ENCODE measurements around the gene RPUSD2. TPM values are rescaled to one million over a fixed set of nuclear protein-coding genes. Genes with fewer than 3 reads are reported as not detected.

The RPUSD2 gene
- total RNA-seq, 2 donors from 2014 or later, result 3.1 to 7.3 TPM

GRCh38 chr15:40533763-40534364 lies 35.2 kb upstream of the RPUSD2 start:
- Histone ChIP-seq H3K4me3 (no peak overlapping the region), H3K4me1 (no peaks in the 10 kb centered on the region), H3K27ac (no peak overlapping the region), H3K36me3 (replicated peaks in 1 of 2; ENCODE audit: insufficient read depth in 1 of 2, low read depth in 2 of 2) (no peaks in the 10 kb centered on the region), H3K27me3 (no peaks in the 10 kb centered on the region), H3K9me3 (no peaks in the 10 kb centered on the region)
- ATAC-seq, result no peak
- intact Hi-C loops (cut with DNase I), result no loop called here
- no peak for DNase-seq
- 81 to 93% methylated on average over 4 of the region's 4 CpGs for WGBS, 2 donors
- TF ChIP-seq POLR2A (IDR thresholded peaks at IDR 0.05), result no peak

DNA sequence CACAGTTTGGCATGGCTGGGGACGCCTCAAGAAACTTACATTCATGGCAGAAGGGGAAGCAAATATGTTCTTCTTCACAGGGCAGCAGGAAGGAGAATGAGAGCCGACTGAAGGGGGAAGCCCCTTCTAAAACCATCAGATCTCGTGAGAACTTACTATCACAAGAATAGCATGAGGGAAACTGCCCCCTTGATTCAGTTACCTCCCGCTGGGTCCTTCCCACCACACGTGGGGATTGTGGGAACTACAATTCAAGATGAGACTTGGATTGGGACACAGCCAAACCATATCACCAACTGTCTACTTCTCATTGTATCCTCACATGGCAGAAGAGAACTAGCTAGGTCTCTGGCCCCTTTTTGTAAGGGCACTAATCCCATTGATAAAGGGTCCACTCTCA lies 34.7 kb upstream of the RPUSD2 start:
- Histone ChIP-seq H3K9me3 (no peaks in the 10 kb centered on the region), H3K4me3 (no peak overlapping the region), H3K27me3 (no peaks in the 10 kb centered on the region), H3K36me3 (replicated peaks in 1 of 2; ENCODE audit: insufficient read depth in 1 of 2, low read depth in 2 of 2) (no peaks in the 10 kb centered on the region), H3K27ac (no peak overlapping the region), H3K4me1 (no peaks in the 10 kb centered on the region)
- ATAC-seq (no peak), DNase-seq (no peak)
- intact Hi-C loops (cut with DNase I), result no loop called here
- WGBS, 2 donors, result 53 to 71% methylated on average over 5 of the region's 5 CpGs
- no peak for TF ChIP-seq POLR2A (IDR thresholded peaks at IDR 0.05)
- TF ChIP-seq, protein P1, sequence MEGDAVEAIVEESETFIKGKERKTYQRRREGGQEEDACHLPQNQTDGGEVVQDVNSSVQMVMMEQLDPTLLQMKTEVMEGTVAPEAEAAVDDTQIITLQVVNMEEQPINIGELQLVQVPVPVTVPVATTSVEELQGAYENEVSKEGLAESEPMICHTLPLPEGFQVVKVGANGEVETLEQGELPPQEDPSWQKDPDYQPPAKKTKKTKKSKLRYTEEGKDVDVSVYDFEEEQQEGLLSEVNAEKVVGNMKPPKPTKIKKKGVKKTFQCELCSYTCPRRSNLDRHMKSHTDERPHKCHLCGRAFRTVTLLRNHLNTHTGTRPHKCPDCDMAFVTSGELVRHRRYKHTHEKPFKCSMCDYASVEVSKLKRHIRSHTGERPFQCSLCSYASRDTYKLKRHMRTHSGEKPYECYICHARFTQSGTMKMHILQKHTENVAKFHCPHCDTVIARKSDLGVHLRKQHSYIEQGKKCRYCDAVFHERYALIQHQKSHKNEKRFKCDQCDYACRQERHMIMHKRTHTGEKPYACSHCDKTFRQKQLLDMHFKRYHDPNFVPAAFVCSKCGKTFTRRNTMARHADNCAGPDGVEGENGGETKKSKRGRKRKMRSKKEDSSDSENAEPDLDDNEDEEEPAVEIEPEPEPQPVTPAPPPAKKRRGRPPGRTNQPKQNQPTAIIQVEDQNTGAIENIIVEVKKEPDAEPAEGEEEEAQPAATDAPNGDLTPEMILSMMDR (IDR thresholded peaks at IDR 0.05), result no peak

GRCh38 chr15:40536501-40536900 lies 32.6 kb upstream of the RPUSD2 start:
- intact Hi-C loops (cut with DNase I), result no loop called here
- Histone ChIP-seq H3K9me3 (no peaks in the 10 kb centered on the region), H3K27ac (no peak overlapping the region), H3K4me1 (no peaks in the 10 kb centered on the region), H3K27me3 (no peaks in the 10 kb centered on the region), H3K36me3 (replicated peaks in 1 of 2; ENCODE audit: insufficient read depth in 1 of 2, low read depth in 2 of 2) (no peaks in the 10 kb centered on the region), H3K4me3 (no peak overlapping the region)
- TF ChIP-seq POLR2A (IDR thresholded peaks at IDR 0.05), result no peak
- TF ChIP-seq, protein P1 (IDR thresholded peaks at IDR 0.05), result no peak
- DNase-seq (no peak), ATAC-seq (no peak)
- 72 to 77% methylated on average over 5 of the region's 5 CpGs for WGBS, 2 donors

- no peak for DNase-seq
Measured at GRCh38 chr15:40538976-40539375, 30.1 kb upstream of the RPUSD2 start.

DNA sequence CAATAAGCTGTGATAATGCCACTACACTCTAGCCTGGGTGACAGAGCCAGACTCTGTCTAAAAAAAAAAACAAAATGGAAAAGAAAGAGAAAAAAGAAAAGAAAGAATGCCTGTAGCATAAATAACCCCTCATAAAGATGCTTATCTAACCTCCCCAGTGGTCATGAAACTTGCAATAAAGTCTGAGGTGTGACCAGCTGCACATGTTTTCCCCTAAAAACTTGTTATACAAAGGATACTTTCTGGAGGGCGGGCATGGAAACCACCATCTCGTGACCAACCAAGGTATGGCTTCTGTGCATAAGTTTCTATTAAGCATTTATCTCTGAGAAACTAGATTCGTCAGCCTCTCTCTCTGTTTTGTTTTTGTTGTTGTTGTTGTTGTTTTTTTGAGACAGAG lies 26.0 kb upstream of the RPUSD2 start:
- DNase-seq (no peak), ATAC-seq (no peak)
- intact Hi-C loops (cut with DNase I), result no loop called here
- peaks cover 0 to 5% of the 10 kb centered on the region in 2 donors for H3K36me3 ChIP-seq (replicated peaks in 1 of 2; ENCODE audit: insufficient read depth in 1 of 2, low read depth in 2 of 2)
- TF ChIP-seq, protein P1 (IDR thresholded peaks at IDR 0.05), result no peak
- no peak for TF ChIP-seq POLR2A (IDR thresholded peaks at IDR 0.05)
- no peaks in the 10 kb centered on the region for H3K9me3 ChIP-seq
- H3K27ac ChIP-seq, result no peak overlapping the region
- no peaks in the 10 kb centered on the region for H3K4me1 ChIP-seq
- no peak overlapping the region for H3K4me3 ChIP-seq
- WGBS, 2 donors, result 95 to 97% methylated on average over 3 of the region's 3 CpGs
- no peaks in the 10 kb centered on the region for H3K27me3 ChIP-seq

More at GRCh38 chr15:40538976-40539375, 30.1 kb upstream of the RPUSD2 start:
- intact Hi-C loops (cut with DNase I), result no loop called here
- H3K4me1 ChIP-seq, result no peaks in the 10 kb centered on the region
- no peak for TF ChIP-seq POLR2A (IDR thresholded peaks at IDR 0.05)
- TF ChIP-seq, protein P1 (IDR thresholded peaks at IDR 0.05), result no peak
- no peaks in the 10 kb centered on the region for H3K27me3 ChIP-seq
- H3K4me3 ChIP-seq, result no peak overlapping the region
- no peaks in the 10 kb centered on the region for H3K9me3 ChIP-seq
- WGBS, 2 donors, result 86 to 97% methylated on average over 6 of the region's 6 CpGs
- no peak overlapping the region for H3K27ac ChIP-seq
- ATAC-seq, result no peak
- no peaks in the 10 kb centered on the region for H3K36me3 ChIP-seq (replicated peaks in 1 of 2; ENCODE audit: insufficient read depth in 1 of 2, low read depth in 2 of 2)

Data from body of pancreas (tissue), 4 donors.